Caco-2 (cell line): ENCODE results near the gene RHOH. TPM values are rescaled to one million over a fixed set of nuclear protein-coding genes. Genes with fewer than 3 reads are reported as not detected.

Experiments used
- BruUV-seq: library from RNA; stranded (reverse); fragments of 400-500 nt; replicated peaks from 2 replicates; lab custom pipeline; 2021; lab: Mats Ljungman, UMichigan
- CTCF ChIA-PET: fragments of 300-600 bp; sonication (Branson Sonifier 250); formaldehyde crosslinking; loops from one replicate; lab custom pipeline; 2022; ENCODE audit warnings: antibody characterized with exemption; lab: Charles Lee
- POLR2A ChIA-PET: fragments of 300-600 bp; sonication (Branson Sonifier 250); formaldehyde crosslinking; loops from one replicate; lab custom pipeline; 2022; ENCODE audit warnings: antibody characterized with exemption; lab: Charles Lee
- DNase-seq, 2 experiments: peaks; one replicate each; pipeline versions ENCODE4 v3.0.0 to v3.0.0-alpha.2; 2020 to 2022
- H3K27me3 ChIP-seq: replicated peaks from 2 replicates; pipeline ENCODE4 v1.6.0; 2011; ENCODE audit warnings: low read length; ENCODE audit not compliant: control insufficient read depth, insufficient read depth
- H3K36me3 ChIP-seq: 2 replicates; pipeline ENCODE4 v1.5.1; 2011; ENCODE audit warnings: low read length; ENCODE audit not compliant: control insufficient read depth, insufficient read depth
- H3K4me1 ChIP-seq: fragments of 250-450 bp; sonication (Bioruptor Pico); 2 replicates; pipeline ENCODE4 v1.5.1; 2020; ENCODE audit warnings: mild to moderate bottlenecking
- H3K4me3 ChIP-seq: 2 replicates; pipeline ENCODE4 v1.5.1; 2011; ENCODE audit warnings: low read depth, mild to moderate bottlenecking, control low read depth, low read length
- H3K9me3 ChIP-seq: fragments of 250-450 bp; sonication (Bioruptor Pico); 2 replicates; pipeline ENCODE4 v1.5.1; 2020; ENCODE audit warnings: mild to moderate bottlenecking, moderate library complexity
- H3K27ac Mint-ChIP-seq: one replicate; pipeline ENCODE4 v1.8.0; 2022; ENCODE audit warnings: mixed read lengths; ENCODE audit not compliant: unreplicated experiment
- H3K27me3 Mint-ChIP-seq: one replicate; pipeline ENCODE4 v1.8.0; 2022; ENCODE audit warnings: mixed read lengths; ENCODE audit not compliant: insufficient read depth, unreplicated experiment
- H3K36me3 Mint-ChIP-seq: one replicate; pipeline ENCODE4 v1.8.0; 2022; ENCODE audit warnings: mild to moderate bottlenecking, mixed read lengths; ENCODE audit not compliant: insufficient read depth, unreplicated experiment
- H3K4me1 Mint-ChIP-seq: one replicate; pipeline ENCODE4 v1.8.0; 2022; ENCODE audit warnings: low read depth, mixed read lengths; ENCODE audit not compliant: unreplicated experiment
- H3K4me3 Mint-ChIP-seq: one replicate; pipeline ENCODE4 v1.8.0; 2022; ENCODE audit warnings: mild to moderate bottlenecking, moderate library complexity, mixed read lengths; ENCODE audit not compliant: unreplicated experiment
- H3K9me3 Mint-ChIP-seq: one replicate; pipeline ENCODE4 v1.8.0; 2022; ENCODE audit warnings: mixed read lengths; ENCODE audit not compliant: unreplicated experiment
- intact Hi-C: fragments of 100-400 bp; cut with micrococcal nuclease; formaldehyde crosslinking; loops from one replicate; pipeline ENCODE4 v1.10.0; 2022; ENCODE audit not compliant: unreplicated experiment
- total RNA-seq: library from RNA; stranded (reverse); gene quantifications from 2 replicates; pipeline ENCODE4 v1.2.3, GENCODE V29; 2022
- TF ChIP-seq, protein P1 (sequence below), 2 experiments: fragments of 200-600 bp in 1 of 2; IDR thresholded peaks; 1 replicate in 1 of 2; 2 replicates in 1 of 2; pipeline versions ENCODE4 v1.5.1 to v1.8.0; 2011 to 2022; ENCODE audit warnings: antibody characterized with exemption in 1 of 2, control low read depth in 1 of 2, inconsistent platforms in 1 of 2, low read depth in 1 of 2, low read length in 1 of 2, mild to moderate bottlenecking in 1 of 2, moderate library complexity in 1 of 2; ENCODE audit not compliant: insufficient read depth in 1 of 2, severe bottlenecking in 1 of 2, unreplicated experiment in 1 of 2

RHOH gene
- total RNA-seq, 1 experiment from 2014 or later, result not detected

DNA sequence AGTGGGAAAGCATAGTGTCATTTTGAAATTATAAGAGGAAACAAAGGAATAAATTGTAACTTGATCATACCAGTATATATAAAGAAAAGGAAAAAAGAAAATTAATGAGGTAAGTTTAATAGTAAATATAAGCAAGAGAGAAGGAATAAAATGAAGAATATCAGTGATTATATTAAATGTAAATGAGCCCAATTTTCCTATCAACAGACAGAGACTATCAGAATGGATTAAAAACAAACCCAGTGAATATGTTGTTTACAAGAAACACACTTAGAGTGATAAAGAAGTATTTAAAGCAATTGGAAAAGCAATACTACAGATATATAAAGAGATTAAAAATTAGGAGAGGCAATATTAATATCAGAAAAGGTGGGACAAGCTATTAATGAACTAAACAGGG lies 28.8 kb upstream of the RHOH start:
- CTCF ChIA-PET, result no interaction called here
- no peak for DNase-seq
- TF ChIP-seq, protein P1, sequence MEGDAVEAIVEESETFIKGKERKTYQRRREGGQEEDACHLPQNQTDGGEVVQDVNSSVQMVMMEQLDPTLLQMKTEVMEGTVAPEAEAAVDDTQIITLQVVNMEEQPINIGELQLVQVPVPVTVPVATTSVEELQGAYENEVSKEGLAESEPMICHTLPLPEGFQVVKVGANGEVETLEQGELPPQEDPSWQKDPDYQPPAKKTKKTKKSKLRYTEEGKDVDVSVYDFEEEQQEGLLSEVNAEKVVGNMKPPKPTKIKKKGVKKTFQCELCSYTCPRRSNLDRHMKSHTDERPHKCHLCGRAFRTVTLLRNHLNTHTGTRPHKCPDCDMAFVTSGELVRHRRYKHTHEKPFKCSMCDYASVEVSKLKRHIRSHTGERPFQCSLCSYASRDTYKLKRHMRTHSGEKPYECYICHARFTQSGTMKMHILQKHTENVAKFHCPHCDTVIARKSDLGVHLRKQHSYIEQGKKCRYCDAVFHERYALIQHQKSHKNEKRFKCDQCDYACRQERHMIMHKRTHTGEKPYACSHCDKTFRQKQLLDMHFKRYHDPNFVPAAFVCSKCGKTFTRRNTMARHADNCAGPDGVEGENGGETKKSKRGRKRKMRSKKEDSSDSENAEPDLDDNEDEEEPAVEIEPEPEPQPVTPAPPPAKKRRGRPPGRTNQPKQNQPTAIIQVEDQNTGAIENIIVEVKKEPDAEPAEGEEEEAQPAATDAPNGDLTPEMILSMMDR (IDR thresholded peaks at IDR 0.05; ENCODE audit: insufficient read depth in 1 of 2, low read depth in 1 of 2, low read length in 1 of 2, severe bottlenecking in 1 of 2, unreplicated experiment in 1 of 2), result no peak
- Histone ChIP-seq H3K4me1 (no peaks in the 10 kb centered on the region), H3K9me3 (no peaks in the 10 kb centered on the region), H3K36me3 (no peaks in the 10 kb centered on the region), H3K4me3 (no peak overlapping the region), H3K27me3 (no peaks in the 10 kb centered on the region)
- Mint-ChIP-seq H3K27ac (no peak overlapping the region), H3K27me3 (no peaks in the 10 kb centered on the region), H3K9me3 (peaks cover 30% of the 10 kb centered on the region), H3K36me3 (peaks cover 10% of the 10 kb centered on the region), H3K4me1 (peaks cover 2% of the 10 kb centered on the region), H3K4me3 (no peak overlapping the region)
- POLR2A ChIA-PET, result no interaction called here
- BruUV-seq, result no TSS peak
- intact Hi-C loops, result no loop called here

DNA sequence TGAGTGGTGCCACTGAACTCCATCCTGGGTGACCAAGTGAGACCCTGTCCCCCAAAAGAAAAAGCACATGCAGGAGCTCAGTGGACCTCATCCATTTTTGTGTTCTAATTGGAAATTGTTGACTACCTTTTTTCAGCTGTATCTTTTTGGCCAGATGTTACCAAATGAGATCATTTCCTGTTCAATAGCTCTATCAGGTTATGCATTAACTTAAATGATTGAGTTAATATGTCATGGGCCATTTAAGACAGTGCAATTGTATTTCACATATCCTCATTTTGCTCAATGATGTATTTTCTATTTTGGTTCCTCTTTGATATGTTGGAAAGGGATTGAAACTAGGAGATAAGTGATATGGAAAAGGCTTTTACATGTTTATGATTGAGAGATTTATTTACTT lies 26.2 kb upstream of the RHOH start:
- Mint-ChIP-seq H3K4me1 (peaks cover 5% of the 10 kb centered on the region), H3K27me3 (no peaks in the 10 kb centered on the region), H3K36me3 (peaks cover 4% of the 10 kb centered on the region), H3K27ac (no peak overlapping the region), H3K4me3 (no peak overlapping the region), H3K9me3 (peaks cover 28% of the 10 kb centered on the region)
- TF ChIP-seq, protein P1 (IDR thresholded peaks at IDR 0.05; ENCODE audit: insufficient read depth in 1 of 2, low read depth in 1 of 2, low read length in 1 of 2, severe bottlenecking in 1 of 2, unreplicated experiment in 1 of 2), result no peak
- no peak for DNase-seq
- H3K4me3 ChIP-seq, result no peak overlapping the region
- H3K4me1 ChIP-seq, result no peaks in the 10 kb centered on the region
- no peaks in the 10 kb centered on the region for H3K9me3 ChIP-seq
- no peaks in the 10 kb centered on the region; the same call in 1 of the 2 replicates for H3K27me3 ChIP-seq
- no TSS peak for BruUV-seq
- intact Hi-C loops, result no loop called here
- POLR2A ChIA-PET, result no interaction called here
- CTCF ChIA-PET, result no interaction called here
- H3K36me3 ChIP-seq, result no peaks in the 10 kb centered on the region

DNA sequence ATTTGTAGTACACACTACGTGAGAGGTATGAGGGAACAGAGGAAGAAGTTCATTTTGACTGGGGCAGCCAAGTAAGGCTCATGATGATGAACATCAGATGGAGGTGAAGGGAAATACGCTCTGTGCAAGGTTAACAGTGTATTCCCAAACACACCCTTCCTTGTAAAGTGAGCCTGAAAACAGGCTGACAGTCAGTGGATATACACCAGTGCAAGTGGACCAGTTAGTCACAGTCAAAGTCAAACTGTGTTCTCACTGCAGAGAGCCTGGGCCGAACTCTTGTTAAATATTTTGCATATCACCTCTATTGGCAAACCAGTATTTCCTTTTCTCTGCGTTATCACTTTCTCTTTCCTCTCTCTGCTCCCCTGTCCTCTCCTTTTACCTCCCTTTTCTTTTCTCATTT lies 23.4 kb upstream of the RHOH start:
- ChIA-PET CTCF (no interaction called here), POLR2A (no interaction called here)
- BruUV-seq, result no TSS peak
- peaks cover 5% of the 10 kb centered on the region for H3K4me1 Mint-ChIP-seq
- TF ChIP-seq, protein P1 (IDR thresholded peaks at IDR 0.05; ENCODE audit: insufficient read depth in 1 of 2, low read depth in 1 of 2, low read length in 1 of 2, severe bottlenecking in 1 of 2, unreplicated experiment in 1 of 2), result no peak
- Histone ChIP-seq H3K4me1 (no peaks in the 10 kb centered on the region), H3K9me3 (no peaks in the 10 kb centered on the region), H3K4me3 (no peak overlapping the region), H3K36me3 (no peaks in the 10 kb centered on the region), H3K27me3 (no peaks in the 10 kb centered on the region; the same call in 1 of the 2 replicates)
- intact Hi-C loops, result no loop called here
- H3K36me3 Mint-ChIP-seq, result no peaks in the 10 kb centered on the region
- H3K4me3 Mint-ChIP-seq, result no peak overlapping the region
- DNase-seq, result no peak
- peaks cover 1% of the 10 kb centered on the region for H3K9me3 Mint-ChIP-seq
- no peak overlapping the region for H3K27ac Mint-ChIP-seq
- H3K27me3 Mint-ChIP-seq, result no peaks in the 10 kb centered on the region
